Panc1 (cell line): Measurements from ENCODE around the gene ANXA7.

Experiments
- POLR2AphosphoS5 ChIP-seq: IDR thresholded peaks from 2 replicates; pipeline ENCODE4 v1.6.1; 2012; ENCODE audit warnings: mild to moderate bottlenecking, low read depth, low read length, moderate library complexity
- SIN3A ChIP-seq: IDR thresholded peaks from 2 replicates; pipeline ENCODE4 v1.6.1; 2012; ENCODE audit warnings: low read depth, mild to moderate bottlenecking, low read length, moderate library complexity, borderline replicate concordance; ENCODE audit not compliant: insufficient read depth
- TF ChIP-seq, protein P1 (sequence below): fragments of 450-650 bp; IDR thresholded peaks from 2 replicates; pipeline ENCODE4 v1.5.1; 2017; ENCODE audit warnings: mild to moderate bottlenecking
- TF ChIP-seq, protein P2 (sequence below), 2 experiments: IDR thresholded peaks; 2 replicates each; pipeline ENCODE4 v1.6.1; 2011 to 2012; ENCODE audit warnings: low read depth in 2 of 2, control low read depth in 1 of 2, low read length in 1 of 2, mild to moderate bottlenecking in 1 of 2, moderate library complexity in 1 of 2; ENCODE audit not compliant: insufficient read depth in 1 of 2

- TF ChIP-seq, protein P1, sequence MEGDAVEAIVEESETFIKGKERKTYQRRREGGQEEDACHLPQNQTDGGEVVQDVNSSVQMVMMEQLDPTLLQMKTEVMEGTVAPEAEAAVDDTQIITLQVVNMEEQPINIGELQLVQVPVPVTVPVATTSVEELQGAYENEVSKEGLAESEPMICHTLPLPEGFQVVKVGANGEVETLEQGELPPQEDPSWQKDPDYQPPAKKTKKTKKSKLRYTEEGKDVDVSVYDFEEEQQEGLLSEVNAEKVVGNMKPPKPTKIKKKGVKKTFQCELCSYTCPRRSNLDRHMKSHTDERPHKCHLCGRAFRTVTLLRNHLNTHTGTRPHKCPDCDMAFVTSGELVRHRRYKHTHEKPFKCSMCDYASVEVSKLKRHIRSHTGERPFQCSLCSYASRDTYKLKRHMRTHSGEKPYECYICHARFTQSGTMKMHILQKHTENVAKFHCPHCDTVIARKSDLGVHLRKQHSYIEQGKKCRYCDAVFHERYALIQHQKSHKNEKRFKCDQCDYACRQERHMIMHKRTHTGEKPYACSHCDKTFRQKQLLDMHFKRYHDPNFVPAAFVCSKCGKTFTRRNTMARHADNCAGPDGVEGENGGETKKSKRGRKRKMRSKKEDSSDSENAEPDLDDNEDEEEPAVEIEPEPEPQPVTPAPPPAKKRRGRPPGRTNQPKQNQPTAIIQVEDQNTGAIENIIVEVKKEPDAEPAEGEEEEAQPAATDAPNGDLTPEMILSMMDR = no peak
- TF ChIP-seq, protein P2, sequence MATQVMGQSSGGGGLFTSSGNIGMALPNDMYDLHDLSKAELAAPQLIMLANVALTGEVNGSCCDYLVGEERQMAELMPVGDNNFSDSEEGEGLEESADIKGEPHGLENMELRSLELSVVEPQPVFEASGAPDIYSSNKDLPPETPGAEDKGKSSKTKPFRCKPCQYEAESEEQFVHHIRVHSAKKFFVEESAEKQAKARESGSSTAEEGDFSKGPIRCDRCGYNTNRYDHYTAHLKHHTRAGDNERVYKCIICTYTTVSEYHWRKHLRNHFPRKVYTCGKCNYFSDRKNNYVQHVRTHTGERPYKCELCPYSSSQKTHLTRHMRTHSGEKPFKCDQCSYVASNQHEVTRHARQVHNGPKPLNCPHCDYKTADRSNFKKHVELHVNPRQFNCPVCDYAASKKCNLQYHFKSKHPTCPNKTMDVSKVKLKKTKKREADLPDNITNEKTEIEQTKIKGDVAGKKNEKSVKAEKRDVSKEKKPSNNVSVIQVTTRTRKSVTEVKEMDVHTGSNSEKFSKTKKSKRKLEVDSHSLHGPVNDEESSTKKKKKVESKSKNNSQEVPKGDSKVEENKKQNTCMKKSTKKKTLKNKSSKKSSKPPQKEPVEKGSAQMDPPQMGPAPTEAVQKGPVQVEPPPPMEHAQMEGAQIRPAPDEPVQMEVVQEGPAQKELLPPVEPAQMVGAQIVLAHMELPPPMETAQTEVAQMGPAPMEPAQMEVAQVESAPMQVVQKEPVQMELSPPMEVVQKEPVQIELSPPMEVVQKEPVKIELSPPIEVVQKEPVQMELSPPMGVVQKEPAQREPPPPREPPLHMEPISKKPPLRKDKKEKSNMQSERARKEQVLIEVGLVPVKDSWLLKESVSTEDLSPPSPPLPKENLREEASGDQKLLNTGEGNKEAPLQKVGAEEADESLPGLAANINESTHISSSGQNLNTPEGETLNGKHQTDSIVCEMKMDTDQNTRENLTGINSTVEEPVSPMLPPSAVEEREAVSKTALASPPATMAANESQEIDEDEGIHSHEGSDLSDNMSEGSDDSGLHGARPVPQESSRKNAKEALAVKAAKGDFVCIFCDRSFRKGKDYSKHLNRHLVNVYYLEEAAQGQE (IDR thresholded peaks at IDR 0.05; ENCODE audit: insufficient read depth in 1 of 2, low read depth in 2 of 2, low read length in 1 of 2) = no peak
- TF ChIP-seq POLR2AphosphoS5 (no peak), SIN3A (no peak)
Observed at GRCh38 chr10:73446926-73447325, 33.1 kb upstream of the ANXA7 start.
